ENCODE measurements around the gene KCTD16.

Gene KCTD16

GRCh38 chr5:144210655-144211054 lies 40.0 kb downstream of the KCTD16 start:
- POLR2A ChIA-PET: no interaction called here
- Histone ChIP-seq H3K9me3 (ENCODE audit: control insufficient read depth, insufficient read depth, low read depth, low read length) (no peaks in the 10 kb centered on the region), H3K4me3 (ENCODE audit: low read depth, low read length) (no peak overlapping the region), H3K36me3 (ENCODE audit: control insufficient read depth in 2 of 2, insufficient read depth in 1 of 2, low read length in 2 of 2) (no peaks in the 10 kb centered on the region), H3K27ac (ENCODE audit: extremely low read depth, low read depth, low read length) (no peak overlapping the region), H3K4me1 (ENCODE audit: control insufficient read depth, insufficient read depth, low read length) (no peaks in the 10 kb centered on the region)
- TF ChIP-seq ZNF214 (tag by site-specific recombination; IDR thresholded peaks at IDR 0.05; ENCODE audit: borderline replicate concordance) (no peak), ZNF112 (tag by site-specific recombination; IDR thresholded peaks at IDR 0.05) (no peak), PRDM6 (tag by site-specific recombination; IDR thresholded peaks at IDR 0.05) (no peak), ZNF792 (tag by site-specific recombination; IDR thresholded peaks at IDR 0.05) (no peak), KLF10 (tag by site-specific recombination; IDR thresholded peaks at IDR 0.05) (no peak)
- TF ChIP-seq, protein P1, sequence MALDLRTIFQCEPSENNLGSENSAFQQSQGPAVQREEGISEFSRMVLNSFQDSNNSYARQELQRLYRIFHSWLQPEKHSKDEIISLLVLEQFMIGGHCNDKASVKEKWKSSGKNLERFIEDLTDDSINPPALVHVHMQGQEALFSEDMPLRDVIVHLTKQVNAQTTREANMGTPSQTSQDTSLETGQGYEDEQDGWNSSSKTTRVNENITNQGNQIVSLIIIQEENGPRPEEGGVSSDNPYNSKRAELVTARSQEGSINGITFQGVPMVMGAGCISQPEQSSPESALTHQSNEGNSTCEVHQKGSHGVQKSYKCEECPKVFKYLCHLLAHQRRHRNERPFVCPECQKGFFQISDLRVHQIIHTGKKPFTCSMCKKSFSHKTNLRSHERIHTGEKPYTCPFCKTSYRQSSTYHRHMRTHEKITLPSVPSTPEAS (tag by site-specific recombination; IDR thresholded peaks at IDR 0.05): no peak
- TF ChIP-seq, protein P2, sequence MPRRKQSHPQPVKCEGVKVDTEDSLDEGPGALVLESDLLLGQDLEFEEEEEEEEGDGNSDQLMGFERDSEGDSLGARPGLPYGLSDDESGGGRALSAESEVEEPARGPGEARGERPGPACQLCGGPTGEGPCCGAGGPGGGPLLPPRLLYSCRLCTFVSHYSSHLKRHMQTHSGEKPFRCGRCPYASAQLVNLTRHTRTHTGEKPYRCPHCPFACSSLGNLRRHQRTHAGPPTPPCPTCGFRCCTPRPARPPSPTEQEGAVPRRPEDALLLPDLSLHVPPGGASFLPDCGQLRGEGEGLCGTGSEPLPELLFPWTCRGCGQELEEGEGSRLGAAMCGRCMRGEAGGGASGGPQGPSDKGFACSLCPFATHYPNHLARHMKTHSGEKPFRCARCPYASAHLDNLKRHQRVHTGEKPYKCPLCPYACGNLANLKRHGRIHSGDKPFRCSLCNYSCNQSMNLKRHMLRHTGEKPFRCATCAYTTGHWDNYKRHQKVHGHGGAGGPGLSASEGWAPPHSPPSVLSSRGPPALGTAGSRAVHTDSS (tag by site-specific recombination; IDR thresholded peaks at IDR 0.05): no peak
- CTCF ChIA-PET: interaction anchor here (0.7 kb wide), 1 partner anchor 164 kb away, joined by 5 read pairs; no protein-coding TSS in a partner anchor

DNA sequence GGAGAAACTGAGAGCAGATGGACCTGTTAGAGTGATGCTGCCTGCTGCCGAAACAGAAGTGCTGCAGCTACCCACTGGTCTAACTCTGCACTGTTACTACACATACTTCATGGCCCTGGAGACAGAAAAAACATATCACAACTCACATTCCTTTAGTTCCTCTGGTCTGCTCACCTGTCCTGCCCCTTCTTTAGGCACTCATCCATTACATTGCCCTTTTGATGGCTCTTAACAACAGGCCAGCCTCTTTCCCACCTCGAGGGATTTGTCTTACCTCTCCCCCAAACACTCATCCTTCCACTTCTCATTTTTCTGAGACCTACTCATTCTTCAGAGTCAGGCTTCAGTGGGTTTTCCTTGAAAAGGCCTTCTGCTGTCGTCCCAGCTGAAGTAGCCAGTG lies 49.2 kb downstream of the KCTD16 start:
- no peaks in the 10 kb centered on the region for H3K9me3 ChIP-seq (ENCODE audit: control insufficient read depth, insufficient read depth, low read depth, low read length)
- CTCF ChIA-PET: no interaction called here

DNA sequence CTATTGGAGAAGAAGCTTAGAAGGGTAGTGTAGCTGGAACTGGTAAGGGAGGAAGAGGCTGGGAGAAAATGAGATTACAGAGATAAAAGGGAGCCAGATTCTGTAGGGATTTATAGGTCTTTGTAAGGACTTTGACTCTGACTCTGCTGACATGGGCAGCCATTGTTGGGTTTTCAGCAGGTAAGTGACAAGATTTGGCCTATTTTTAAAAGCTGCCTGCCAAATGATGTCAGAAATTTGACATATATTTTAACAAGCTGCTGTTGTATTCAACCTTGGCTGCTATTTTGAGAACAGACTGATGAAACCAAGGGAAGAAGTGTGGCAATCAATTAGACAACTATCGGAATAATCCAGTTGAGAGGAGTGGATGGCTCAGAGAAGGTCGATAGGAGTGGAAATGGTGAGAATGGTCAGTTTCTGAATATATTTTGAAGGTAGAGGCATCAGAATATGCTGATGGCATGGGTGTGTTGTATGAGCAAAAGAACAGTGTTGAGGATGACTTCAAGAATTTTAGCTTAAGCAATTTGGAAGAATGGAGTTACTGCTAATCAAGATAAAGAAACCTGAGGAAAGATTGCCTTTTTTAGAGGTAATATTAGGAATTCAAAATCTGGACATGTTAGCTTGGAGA lies 56.8 kb downstream of the KCTD16 start:
- Histone ChIP-seq H3K36me3 (ENCODE audit: control insufficient read depth in 2 of 2, insufficient read depth in 1 of 2, low read length in 2 of 2) (no peaks in the 10 kb centered on the region), H3K27ac (ENCODE audit: extremely low read depth, low read depth, low read length) (no peak overlapping the region), H3K4me1 (ENCODE audit: control insufficient read depth, insufficient read depth, low read length) (no peaks in the 10 kb centered on the region), H3K9me3 (ENCODE audit: control insufficient read depth, insufficient read depth, low read depth, low read length) (no peaks in the 10 kb centered on the region), H3K4me3 (ENCODE audit: low read depth, low read length) (no peak overlapping the region)
- TF ChIP-seq OVOL3 (tag by site-specific recombination; IDR thresholded peaks at IDR 0.05) (no peak), ZBTB49 (tag by site-specific recombination; IDR thresholded peaks at IDR 0.05; ENCODE audit: low read depth) (no peak), ZNF433 (tag by site-specific recombination; IDR thresholded peaks at IDR 0.05; ENCODE audit: low read depth) (no peak), TCF7L2 (IDR thresholded peaks at IDR 0.05; ENCODE audit: borderline replicate concordance, low read depth, low read length) (no peak)
- ChIA-PET CTCF (interaction anchor here (0.9 kb wide), 1 partner anchor 12 kb away, joined by 3 read pairs; no protein-coding TSS in a partner anchor), POLR2A (no interaction called here)

More for the DNA sequence above, 49.2 kb downstream of the KCTD16 start:
- POLR2A ChIA-PET: no interaction called here
- no peaks in the 10 kb centered on the region for H3K36me3 ChIP-seq (ENCODE audit: control insufficient read depth in 2 of 2, insufficient read depth in 1 of 2, low read length in 2 of 2)
- no peaks in the 10 kb centered on the region for H3K4me1 ChIP-seq (ENCODE audit: control insufficient read depth, insufficient read depth, low read length)
- no peak for TF ChIP-seq ZNF658 (tag by site-specific recombination; IDR thresholded peaks at IDR 0.05)
- TF ChIP-seq, protein P3, sequence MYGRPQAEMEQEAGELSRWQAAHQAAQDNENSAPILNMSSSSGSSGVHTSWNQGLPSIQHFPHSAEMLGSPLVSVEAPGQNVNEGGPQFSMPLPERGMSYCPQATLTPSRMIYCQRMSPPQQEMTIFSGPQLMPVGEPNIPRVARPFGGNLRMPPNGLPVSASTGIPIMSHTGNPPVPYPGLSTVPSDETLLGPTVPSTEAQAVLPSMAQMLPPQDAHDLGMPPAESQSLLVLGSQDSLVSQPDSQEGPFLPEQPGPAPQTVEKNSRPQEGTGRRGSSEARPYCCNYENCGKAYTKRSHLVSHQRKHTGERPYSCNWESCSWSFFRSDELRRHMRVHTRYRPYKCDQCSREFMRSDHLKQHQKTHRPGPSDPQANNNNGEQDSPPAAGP (tag by site-specific recombination; IDR thresholded peaks at IDR 0.05): no peak
- TF ChIP-seq ZNF169 (tag by site-specific recombination; IDR thresholded peaks at IDR 0.05): no peak
- TF ChIP-seq ZNF174 (tag by site-specific recombination; IDR thresholded peaks at IDR 0.05): no peak
- no peak for TF ChIP-seq ZBTB48 (tag by site-specific recombination; IDR thresholded peaks at IDR 0.05)
- TF ChIP-seq SP3 (tag by site-specific recombination; IDR thresholded peaks at IDR 0.05): no peak
- no peak for TF ChIP-seq AEBP2 (tag by site-specific recombination; IDR thresholded peaks at IDR 0.05; ENCODE audit: borderline replicate concordance)
- no peak overlapping the region for H3K27ac ChIP-seq (ENCODE audit: extremely low read depth, low read depth, low read length)
- H3K4me3 ChIP-seq (ENCODE audit: low read depth, low read length): no peak overlapping the region
